HG03108 (cell line): Measurements from ENCODE around the gene IQSEC1.
A peak's percentile ranks its signal among the peaks of the same experiment; 100 is the strongest.
"Not testable (repeated sequence)": the region's sequence is repeated elsewhere in the genome, so short reads cannot be mapped to it uniquely, and the experiment has no call there.

ENCODE experiments used
- ATAC-seq: cut with Tn5 transposase; IDR thresholded peaks from one replicate; pipeline ENCODE4 v1.9.1; 2021; ENCODE audit warnings: moderate library complexity; ENCODE audit not compliant: unreplicated experiment

Gene IQSEC1

GRCh38 chr3:12897381-12898289 lies 175.6 kb downstream of the IQSEC1 start:
- ATAC-seq, result no peak

DNA sequence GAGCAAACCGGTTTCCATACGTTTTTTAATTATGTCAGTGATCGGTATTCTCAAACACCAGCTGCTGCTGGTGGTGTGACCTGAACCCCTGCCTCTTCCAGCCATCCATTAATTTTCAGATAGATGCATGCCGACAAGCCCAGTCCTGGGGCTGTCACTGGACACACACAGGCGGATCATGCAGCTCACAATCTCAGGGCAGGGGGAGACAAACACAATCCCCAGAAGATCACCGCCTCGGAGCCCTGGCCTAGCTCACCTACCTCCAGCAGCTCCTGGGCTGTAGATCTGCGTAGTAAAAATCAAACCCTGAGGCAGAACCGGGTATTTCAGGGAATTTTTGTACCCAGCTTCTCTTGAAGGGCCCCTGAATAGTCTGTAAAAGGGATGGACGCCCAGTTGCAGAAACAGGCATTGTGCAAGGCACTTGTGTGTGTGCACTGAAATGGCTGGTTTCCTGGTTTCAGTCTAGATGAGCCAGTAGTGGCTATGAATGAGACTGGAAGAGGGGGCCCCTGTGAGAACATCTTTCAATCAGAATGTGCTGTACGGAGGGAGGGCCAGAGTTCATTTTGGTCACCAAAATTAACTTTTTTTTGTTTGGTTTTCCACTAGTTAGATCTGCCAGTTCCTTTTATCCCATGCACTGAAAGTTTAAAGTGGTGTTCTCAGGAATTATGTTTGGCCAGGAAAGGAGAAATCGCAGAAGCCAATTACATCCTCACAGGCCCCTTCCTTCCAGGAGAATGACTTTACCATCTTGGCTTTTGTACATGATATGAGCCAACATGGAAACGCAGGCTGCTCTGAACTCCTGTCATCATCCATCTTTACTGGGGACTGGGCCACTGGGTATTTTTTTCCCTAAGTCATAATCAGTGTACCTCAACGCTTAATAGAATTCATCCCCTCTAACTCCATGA lies 176.9 kb downstream of the IQSEC1 start:
- ATAC-seq, result no peak

GRCh38 chr3:12895391-12896062 lies 177.7 kb downstream of the IQSEC1 start:
- no peak for ATAC-seq

DNA sequence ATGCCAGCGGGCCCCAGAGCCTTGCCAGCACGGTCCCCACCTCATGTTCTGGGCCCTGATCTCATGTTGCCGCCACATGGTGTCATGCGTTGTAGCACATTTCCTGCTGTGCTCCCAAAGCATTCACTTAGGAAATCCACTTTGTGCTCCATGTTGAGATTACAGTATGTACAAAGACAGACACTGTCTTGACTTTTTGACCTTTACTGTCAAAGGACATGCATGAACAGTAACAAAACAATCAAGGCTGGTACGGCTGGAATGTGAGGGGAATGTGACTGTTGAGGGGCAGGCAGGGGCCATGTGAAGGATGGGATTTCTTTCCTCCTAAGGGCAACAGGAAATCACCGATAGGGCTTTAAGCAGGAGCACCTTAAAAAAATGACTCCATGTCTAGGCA lies 178.6 kb downstream of the IQSEC1 start:
- no peak for ATAC-seq

DNA sequence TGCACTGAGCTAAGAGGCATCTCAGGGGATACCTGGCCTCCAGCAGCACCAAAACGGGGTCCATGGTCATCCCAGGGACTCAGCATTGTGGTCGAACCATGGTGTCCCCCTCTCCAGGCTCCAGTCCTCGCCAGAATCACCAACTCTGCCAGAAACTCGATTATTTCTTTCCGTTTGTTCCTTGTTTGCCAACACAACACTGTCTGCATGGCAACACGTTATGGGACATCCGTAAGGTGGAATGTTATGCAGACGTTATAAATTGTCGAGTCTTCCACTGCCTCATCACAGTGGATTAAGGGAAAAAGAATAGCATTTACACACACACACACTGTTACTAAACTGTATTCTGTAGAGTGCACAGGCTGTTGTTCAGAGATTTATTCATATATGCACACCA lies 179.4 kb downstream of the IQSEC1 start:
- no peak for ATAC-seq

- no peak for ATAC-seq
Measured at GRCh38 chr3:12893247-12893646, 180.0 kb downstream of the IQSEC1 start.

- ATAC-seq, result no peak
Measured at GRCh38 chr3:12892840-12893189, 180.4 kb downstream of the IQSEC1 start.

- ATAC-seq, result no peak
Measured at GRCh38 chr3:12891985-12892839, 181.0 kb downstream of the IQSEC1 start.

- no peak for ATAC-seq
Measured at GRCh38 chr3:12891391-12891984, 181.7 kb downstream of the IQSEC1 start.

DNA sequence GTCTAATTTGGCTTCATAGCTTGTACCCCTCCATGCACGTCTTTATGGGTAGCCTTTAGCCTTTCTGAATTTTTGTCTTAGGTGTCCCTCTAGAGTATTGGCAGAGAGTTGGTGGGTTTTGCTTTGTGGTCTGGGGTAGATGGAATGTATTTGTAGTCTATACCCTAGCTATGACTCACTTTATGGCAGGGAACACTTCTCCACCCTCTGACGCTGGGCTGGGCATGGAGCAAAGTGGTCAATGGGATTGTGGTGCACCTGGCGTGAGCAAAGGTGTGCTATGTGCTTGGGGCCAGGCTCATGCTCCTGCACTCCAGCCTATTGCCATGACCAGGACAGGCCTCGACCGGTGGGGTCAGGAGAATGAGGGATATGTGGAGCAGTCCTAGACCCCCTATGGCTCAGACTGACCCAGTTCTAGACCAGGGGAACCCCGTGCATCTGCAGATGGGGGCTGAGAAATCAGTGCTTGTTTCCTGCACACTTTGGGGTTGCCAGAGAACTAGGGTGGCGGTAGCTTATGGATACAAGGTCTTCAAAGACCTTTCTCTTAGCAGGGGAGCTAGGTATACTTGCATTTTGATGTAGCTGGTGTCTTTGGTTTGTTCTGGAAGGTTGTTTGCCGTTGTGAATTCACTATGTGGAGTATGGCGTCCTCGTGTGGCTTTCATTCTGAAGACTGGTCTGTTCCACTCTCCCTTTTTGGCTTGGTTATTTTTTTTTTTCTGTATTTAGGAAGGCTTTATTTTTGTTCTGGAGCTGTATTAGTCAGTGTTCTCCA lies 182.4 kb downstream of the IQSEC1 start:
- ATAC-seq, result no peak

DNA sequence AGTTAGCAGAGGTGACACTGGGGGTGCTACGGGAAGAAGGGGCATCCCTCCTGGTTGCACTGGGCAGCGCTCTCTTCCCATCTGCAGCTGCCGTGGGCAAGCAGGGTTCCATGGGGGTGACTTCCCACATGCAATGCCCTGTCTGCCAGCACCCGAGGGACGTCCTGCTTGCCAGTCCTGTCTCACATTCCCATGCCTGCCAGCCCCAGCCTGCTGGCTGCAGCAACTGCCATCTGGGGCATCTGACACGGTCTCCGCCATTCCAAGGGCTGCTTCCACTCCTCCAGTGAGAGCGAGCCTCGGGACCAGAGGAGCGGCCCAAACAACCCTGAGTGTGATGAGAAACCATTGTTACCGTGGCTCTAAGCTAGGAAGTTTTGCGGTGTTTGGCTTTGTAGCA lies 186.5 kb downstream of the IQSEC1 start:
- no peak for ATAC-seq

DNA sequence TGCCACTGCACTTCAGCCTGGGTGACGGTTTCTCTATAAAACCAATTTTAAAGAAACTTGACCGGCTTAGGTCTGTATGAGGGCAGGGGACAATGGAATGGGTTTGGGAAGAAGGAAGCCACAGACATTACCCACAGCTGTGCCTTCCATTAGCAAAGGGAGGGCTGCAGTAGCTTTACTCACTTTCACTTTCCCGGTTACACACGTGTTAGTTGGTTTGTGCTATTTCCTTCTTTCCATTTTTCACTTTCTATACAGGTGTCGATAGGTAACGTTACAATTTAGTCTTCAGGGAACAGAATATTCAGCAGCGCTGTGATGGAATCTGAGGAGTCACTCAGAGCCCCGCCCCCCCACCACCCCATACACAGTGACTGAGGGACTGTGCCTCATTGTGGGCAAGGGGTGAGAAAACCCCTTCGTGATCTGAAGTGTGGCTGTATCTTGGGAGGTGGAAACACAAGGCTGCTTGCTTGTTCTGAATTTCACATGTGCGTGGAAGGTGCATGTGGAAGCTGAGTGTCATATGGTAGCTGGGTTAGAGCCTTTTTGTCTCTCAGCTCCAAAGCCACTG lies 187.0 kb downstream of the IQSEC1 start:
- peak; percentile 44 for ATAC-seq

DNA sequence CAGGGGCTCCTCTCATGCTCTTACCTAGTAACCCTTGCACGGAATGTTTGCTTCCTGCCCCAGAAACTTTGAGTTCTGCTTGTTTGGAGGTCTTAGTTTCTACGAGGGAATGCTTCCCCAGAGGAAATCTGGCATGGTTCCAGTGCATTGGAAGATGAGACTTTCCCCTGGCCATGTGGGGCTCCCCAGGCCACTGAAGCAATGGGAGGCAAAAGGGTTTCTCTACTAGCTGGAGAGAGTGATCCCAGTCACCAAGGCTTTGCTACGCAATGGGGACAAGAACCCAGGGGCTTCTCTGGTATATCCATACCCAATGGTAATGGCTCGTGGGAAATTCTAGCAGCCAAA lies 187.7 kb downstream of the IQSEC1 start:
- ATAC-seq, result no peak

DNA sequence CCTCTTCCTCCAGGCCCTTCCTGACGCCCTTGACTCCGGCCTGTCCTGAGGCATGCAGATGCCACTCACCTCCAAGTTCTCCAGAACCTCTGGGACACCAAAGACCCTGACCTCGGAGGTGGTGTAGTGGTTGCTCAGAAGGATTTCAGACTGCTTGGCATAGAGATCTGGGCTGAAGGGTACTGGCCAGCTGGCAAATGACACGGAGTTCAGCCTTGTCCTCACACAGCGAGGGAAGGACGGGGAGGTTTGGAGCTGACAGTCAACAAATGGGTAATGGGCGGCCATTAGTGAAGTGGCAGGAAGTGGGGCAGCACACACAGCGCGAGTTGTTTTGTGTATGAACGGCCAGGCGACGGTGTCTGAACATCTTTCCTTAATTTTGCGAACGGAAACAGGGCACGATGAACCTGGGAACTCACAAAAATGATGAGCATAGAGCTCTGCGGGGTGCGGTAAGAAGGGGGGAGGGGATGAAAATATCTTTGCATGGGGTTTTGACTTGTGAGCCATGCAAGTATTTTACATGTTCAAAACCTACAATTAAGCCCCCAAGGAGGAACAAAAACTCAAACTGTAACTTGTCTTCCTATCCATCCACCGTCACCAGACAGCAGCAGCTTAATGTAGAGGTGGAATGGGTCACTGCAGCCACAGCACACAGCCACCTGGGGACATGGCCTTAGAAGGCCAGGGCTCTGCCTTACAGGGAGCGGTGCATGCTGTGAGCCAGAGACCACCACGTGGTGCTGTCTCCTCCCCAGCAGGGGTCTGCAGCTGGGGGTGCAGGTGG lies 188.2 kb downstream of the IQSEC1 start:
- ATAC-seq, result no peak

- ATAC-seq, result no peak
Measured at GRCh38 chr3:12884186-12884680, 189.0 kb downstream of the IQSEC1 start.

DNA sequence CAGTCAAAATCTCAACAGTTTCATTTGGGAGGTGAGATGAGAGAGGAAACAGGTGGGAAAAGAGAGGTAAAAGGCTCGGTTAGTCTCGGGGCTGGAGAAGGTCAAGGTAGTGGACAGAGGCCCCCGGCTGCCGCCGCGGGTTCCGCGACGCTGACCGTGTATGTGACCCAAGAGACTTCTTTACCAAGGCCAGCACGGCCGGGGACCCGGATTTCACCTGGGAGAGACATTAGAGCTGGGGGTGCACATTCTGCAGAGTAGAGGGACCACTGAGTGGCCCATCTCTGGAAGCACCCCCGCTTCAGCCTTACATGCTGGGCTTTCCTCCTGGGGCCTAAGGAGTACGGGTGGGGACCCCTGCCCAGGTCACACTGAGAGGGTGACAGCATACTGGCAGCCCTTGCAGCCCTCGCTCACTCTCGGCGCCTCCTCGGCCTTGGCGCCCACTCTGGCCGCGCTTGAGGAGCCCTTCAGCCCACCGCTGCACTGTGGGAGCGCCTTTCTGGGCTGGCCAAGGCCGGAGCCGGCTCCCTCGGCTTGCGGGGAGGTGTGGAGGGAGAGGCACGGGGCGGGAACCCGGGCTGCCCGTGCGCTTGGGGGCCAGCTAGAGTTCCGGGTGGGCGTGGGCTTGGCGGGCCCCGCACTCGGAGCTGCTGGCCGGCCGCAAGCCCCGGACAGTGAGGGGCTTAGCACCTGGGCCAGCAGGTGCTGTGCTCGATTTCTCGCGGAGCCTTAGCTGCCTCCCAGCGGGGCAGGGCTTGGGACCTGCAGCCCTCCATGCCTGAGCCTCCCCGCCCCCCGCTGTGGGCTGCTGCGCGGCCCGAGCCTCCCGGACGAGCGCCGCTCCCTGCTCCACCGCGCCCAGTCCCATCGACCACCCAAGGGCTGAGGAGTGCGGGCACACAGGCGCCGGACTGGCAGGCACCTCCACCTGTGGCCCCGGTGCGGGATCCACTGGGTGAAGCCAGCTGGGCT lies 190.6 kb downstream of the IQSEC1 start:
- ATAC-seq, result no peak

DNA sequence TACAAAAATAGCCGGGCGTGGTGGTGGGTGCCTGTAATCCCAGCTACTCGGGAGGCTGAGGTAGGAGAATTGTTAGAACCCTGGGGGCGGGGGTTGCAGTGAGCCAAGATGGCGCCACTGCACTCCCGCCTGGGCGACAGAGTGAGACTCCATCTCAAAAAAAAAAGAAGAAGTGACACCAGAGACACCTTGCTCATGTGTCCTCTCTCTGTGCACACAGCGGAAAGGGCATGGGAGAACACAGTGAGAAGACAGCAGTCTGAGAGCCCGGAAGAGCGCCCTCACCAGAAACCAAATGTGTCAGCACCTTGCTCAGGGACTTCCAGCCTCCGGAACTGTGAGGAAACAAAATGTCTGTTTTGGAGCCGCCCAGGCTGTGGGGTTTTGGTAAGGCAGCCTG lies 191.4 kb downstream of the IQSEC1 start:
- not testable (repeated sequence) for ATAC-seq
